NT2/D1 (cell line): ENCODE data around the gene GSE1.

Source experiments
- SUZ12 ChIP-seq: IDR thresholded peaks from 2 replicates; pipeline ENCODE4 v1.6.1; 2011; ENCODE audit not compliant: insufficient read length, insufficient read depth; ENCODE audit errors: extremely low read depth
- YY1 ChIP-seq: IDR thresholded peaks from 2 replicates; pipeline ENCODE4 v1.6.1; 2011; ENCODE audit not compliant: insufficient read length, insufficient read depth
- ZNF274 ChIP-seq: IDR thresholded peaks from 2 replicates; pipeline ENCODE4 v1.6.1; 2011; ENCODE audit warnings: mild to moderate bottlenecking, low read depth, low read length

DNA sequence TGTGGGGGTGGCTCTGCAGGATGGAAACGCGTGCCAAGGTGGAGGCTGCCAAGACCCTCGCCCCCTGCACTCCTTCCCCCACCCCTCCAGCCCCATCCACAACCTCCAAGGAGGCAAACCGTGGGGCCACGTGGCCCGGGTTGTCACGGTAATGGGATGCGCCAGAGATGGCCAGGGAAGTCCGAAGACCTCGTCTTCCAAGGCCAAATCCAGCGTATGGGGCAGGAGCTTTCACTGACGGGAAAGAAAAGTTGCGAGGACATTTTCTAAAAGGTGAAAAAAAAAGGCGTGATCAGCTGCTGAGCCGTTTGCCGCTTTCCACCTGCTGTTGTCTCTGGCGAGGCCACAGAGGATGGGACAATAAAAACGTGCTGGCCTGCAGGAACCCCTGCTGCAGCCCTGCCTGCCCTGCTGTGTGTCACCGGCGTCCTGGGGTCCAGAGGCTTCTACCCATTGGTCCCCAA lies 28.3 kb upstream of the GSE1 start:
- no peak for TF ChIP-seq YY1
- TF ChIP-seq ZNF274 = no peak
- no peak for TF ChIP-seq SUZ12
